H1 (cell line): ENCODE measurements around the gene CCNK.

Source experiments
- CHD1 ChIP-seq: IDR thresholded peaks from 2 replicates; pipeline ENCODE4 v1.6.1; 2012; ENCODE audit warnings: low read depth, low read length, improper control_type of control experiment
- CTCF ChIP-seq, 3 experiments: IDR thresholded peaks; 1 replicate in 2 of 3; 2 replicates in 1 of 3; pipeline versions ENCODE4 v1.5.1 to v1.6.1; 2011; ENCODE audit warnings: low read length in 3 of 3, mild to moderate bottlenecking in 3 of 3, inconsistent platforms in 2 of 3, low read depth in 1 of 3, moderate library complexity in 1 of 3; ENCODE audit not compliant: insufficient read depth in 1 of 3; ENCODE audit errors: control extremely low read depth in 1 of 3
- E2F6 ChIP-seq: IDR thresholded peaks from 2 replicates; pipeline ENCODE4 v1.6.1; 2012; ENCODE audit warnings: inconsistent platforms
- EZH2 ChIP-seq: fragments of 200-600 bp; sonication (generic); IDR thresholded peaks from 2 replicates; pipeline ENCODE4 v1.7.1; 2012; ENCODE audit warnings: low read depth, mild to moderate bottlenecking, moderate library complexity, low read length, inconsistent platforms; ENCODE audit not compliant: severe bottlenecking
- GABPA ChIP-seq: IDR thresholded peaks from 2 replicates; pipeline ENCODE4 v1.6.1; 2011; ENCODE audit warnings: mild to moderate bottlenecking, low read length, moderate library complexity, borderline replicate concordance; ENCODE audit not compliant: insufficient read depth
- JUN ChIP-seq: IDR thresholded peaks from 2 replicates; pipeline ENCODE4 v1.6.1; 2011; ENCODE audit warnings: low read depth, mild to moderate bottlenecking, improper control_type of control experiment, low read length
- POLR2A ChIP-seq, 2 experiments: IDR thresholded peaks; 1 replicate in 1 of 2; 2 replicates in 1 of 2; pipeline ENCODE4 v1.6.1; 2011; ENCODE audit warnings: low read depth in 2 of 2, low read length in 2 of 2, mild to moderate bottlenecking in 2 of 2; ENCODE audit errors: control extremely low read depth in 1 of 2
- TEAD4 ChIP-seq: IDR thresholded peaks from 2 replicates; pipeline ENCODE4 v1.6.1; 2012; ENCODE audit warnings: low read depth, low read length, inconsistent platforms, mixed read lengths
- YY1 ChIP-seq: IDR thresholded peaks from 2 replicates; pipeline ENCODE4 v1.6.1; 2011; ENCODE audit warnings: low read depth, mild to moderate bottlenecking, low read length
- ZNF274 ChIP-seq: IDR thresholded peaks from 2 replicates; pipeline ENCODE4 v1.7.0; 2012; ENCODE audit warnings: low read length, borderline replicate concordance; ENCODE audit errors: extremely low read depth

GRCh38 chr14:99468836-99469592 lies 12.2 kb upstream of the CCNK start:
- no peak for TF ChIP-seq CTCF (IDR thresholded peaks at IDR 0.05; ENCODE audit: control extremely low read depth in 1 of 3, insufficient read depth in 1 of 3, low read depth in 1 of 3, low read length in 3 of 3)
- TF ChIP-seq JUN: no peak
- TF ChIP-seq TEAD4: no peak
- TF ChIP-seq CHD1: no peak
- no peak for TF ChIP-seq EZH2
- no peak for TF ChIP-seq GABPA
- no peak for TF ChIP-seq POLR2A (IDR thresholded peaks at IDR 0.05; ENCODE audit: control extremely low read depth in 1 of 2, low read depth in 2 of 2, low read length in 2 of 2)
- no peak for TF ChIP-seq ZNF274
- TF ChIP-seq E2F6: no peak
- no peak for TF ChIP-seq YY1
